GM12892 (cell line): ENCODE results near the gene SLC23A3. TPM values are rescaled to one million over a fixed set of nuclear protein-coding genes. Genes with fewer than 3 reads are reported as not detected.

Experiments used
- DNase-seq: peaks from one replicate; pipeline ENCODE4 v3.0.0; 2011; ENCODE audit not compliant: insufficient read length
- FAIRE-seq: peaks from 2 replicates; lab custom pipeline; 2011; peaks lifted over from hg19 to GRCh38; lab: Jason Lieb, UNC
- POLR2A ChIP-seq: IDR thresholded peaks from 2 replicates; pipeline ENCODE4 v1.6.1; 2011; ENCODE audit warnings: low read depth, low read length, control low read depth
- POLR2AphosphoS5 ChIP-seq: IDR thresholded peaks from 2 replicates; pipeline ENCODE4 v1.6.1; 2011; ENCODE audit warnings: low read depth, low read length, control low read depth
- TAF1 ChIP-seq: IDR thresholded peaks from 2 replicates; pipeline ENCODE4 v1.6.1; 2011; ENCODE audit warnings: low read depth, mild to moderate bottlenecking, control low read depth, low read length, borderline replicate concordance
- polyA plus RNA-seq: library from polyadenylated mRNA; unstranded; fragments of >200 nt; gene quantifications from one replicate; pipeline ENCODE4 v1.2.1, GENCODE V29; 2012; ENCODE audit warnings: missing spikeins, inconsistent platforms; ENCODE audit not compliant: missing spikeins

Gene SLC23A3, protein sequence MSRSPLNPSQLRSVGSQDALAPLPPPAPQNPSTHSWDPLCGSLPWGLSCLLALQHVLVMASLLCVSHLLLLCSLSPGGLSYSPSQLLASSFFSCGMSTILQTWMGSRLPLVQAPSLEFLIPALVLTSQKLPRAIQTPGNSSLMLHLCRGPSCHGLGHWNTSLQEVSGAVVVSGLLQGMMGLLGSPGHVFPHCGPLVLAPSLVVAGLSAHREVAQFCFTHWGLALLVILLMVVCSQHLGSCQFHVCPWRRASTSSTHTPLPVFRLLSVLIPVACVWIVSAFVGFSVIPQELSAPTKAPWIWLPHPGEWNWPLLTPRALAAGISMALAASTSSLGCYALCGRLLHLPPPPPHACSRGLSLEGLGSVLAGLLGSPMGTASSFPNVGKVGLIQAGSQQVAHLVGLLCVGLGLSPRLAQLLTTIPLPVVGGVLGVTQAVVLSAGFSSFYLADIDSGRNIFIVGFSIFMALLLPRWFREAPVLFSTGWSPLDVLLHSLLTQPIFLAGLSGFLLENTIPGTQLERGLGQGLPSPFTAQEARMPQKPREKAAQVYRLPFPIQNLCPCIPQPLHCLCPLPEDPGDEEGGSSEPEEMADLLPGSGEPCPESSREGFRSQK
- polyA plus RNA-seq, result 0.68 TPM

DNA sequence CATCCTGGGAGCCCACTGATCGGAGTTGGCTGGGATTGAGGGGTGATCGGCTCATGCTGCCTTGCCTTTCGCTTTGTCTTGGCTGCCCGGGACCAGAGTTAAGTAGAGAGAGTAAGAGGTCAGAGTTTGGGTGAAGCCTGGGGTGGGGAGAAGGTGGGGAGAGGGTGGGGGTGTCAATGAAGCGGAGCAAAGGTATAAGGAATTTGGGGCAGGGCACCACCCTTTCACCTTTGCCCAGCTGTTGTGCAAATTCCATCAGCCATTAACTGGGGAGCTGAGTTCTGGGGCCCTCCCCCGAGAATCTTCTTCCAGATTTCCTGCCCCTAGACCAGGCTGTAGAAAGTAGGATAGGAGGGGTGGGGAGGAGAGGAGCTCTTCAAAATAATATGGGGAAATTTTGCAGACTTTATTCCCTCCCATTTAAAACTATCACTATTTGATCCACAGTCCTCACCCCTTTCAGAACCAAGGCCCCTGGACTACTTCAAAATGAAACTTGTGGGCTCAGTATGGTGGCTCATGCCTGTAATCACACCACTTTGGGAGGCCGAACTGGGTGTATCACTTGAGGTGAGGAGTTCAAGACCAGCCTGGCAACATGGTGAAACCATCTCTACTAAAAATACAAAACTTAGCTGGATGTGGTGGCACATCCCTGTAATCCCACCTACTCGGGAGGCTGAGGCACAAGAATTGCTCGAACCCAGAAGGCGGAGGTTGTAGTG, at the start of gene SLC23A3:
TSS of gene SLC23A3 (minus strand) at position 100 of the 725 bp plus-strand sequence. CDS start at position 55, 45 bp downstream.
- DNase-seq (no peak), FAIRE-seq (peak; percentile 38)

DNA sequence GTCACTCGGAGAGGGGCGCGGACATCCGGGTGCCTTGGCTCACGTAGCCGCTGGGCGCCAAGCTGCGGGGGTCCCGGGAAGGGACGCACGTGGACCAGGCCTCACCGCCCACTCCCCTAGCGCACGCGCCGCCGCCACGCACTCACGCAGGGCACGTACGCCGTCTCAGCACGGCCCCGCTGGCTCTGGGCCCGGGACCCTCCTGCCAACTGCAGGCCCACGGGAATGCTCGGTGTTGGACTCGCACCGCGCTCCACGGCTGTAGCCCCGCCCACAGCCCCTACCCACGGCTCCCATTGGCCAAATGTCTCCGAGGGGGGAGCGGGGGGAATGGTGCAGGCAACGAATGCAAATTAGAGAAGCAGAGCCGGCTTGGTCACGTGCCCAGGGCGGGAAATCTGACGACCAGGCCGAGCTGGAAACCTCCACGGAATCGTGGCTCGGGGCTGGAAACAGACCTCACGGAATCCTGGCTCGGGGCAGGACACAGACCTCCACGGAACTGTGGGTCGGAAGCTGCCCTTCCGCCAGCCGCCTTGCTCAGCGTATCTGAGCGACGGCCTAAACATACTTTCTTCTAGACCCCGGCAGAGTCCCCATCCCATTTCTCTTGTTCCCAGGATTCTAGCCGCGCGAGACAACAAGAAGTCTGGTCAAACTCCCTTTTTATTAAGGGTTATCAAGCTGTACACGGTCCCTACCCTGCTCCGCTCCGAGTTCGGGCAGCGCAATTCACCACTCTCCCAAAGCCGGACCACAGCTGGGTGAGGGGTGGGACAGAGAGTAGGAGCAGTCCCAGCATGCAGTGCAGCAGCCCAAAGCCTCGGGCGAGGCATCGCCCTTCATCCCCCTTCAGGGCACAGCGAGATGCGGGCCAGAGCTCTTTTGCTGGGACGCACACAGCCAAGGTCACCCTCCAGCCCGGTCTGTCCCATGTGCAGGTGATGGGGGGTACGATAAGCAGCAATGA, 49.2 kb upstream of the SLC23A3 start, which contains the start of gene ABCB6:
TSS of gene ABCB6 (minus strand) at position 227 of the 970 bp plus-strand sequence. CDS start 285 bp downstream, outside the sequence.
- TF ChIP-seq TAF1 (peak; percentile 68), POLR2AphosphoS5 (peak; percentile 87), POLR2A (peak; percentile 91)
- FAIRE-seq (peak; percentile 97), DNase-seq (peak; percentile 98)

More for the DNA sequence above, at the start of gene SLC23A3:
- TF ChIP-seq POLR2A, result no peak

DNA sequence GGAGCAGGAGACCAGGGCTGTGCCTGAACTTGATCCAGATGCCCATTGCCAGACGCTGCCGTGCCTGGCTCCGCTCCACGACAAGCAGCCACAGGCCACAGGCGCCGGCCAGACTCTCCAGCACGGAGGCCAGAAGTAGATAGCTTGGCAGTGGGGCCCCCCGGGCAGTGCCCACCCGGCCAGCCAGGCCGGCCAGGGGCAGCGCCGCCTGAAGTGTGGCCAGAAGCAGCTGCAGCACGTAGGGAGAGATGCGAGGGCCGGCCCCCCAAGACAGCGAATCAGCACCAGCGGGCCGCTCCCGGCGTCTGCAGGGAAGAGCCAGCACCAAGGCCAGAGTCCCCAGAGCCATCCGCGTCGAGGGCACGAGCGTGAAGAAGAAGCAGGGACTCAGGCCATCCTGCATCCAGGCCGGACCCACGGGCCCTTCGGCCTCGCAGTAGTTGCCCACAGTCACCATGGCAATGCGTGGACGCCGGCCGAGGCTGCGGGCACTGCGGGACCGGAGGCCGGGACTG, 48.4 kb upstream of the SLC23A3 start:
- no peak for DNase-seq
- no peak for FAIRE-seq
- no peak for TF ChIP-seq POLR2A
- TF ChIP-seq TAF1, result no peak
- TF ChIP-seq POLR2AphosphoS5, result no peak

DNA sequence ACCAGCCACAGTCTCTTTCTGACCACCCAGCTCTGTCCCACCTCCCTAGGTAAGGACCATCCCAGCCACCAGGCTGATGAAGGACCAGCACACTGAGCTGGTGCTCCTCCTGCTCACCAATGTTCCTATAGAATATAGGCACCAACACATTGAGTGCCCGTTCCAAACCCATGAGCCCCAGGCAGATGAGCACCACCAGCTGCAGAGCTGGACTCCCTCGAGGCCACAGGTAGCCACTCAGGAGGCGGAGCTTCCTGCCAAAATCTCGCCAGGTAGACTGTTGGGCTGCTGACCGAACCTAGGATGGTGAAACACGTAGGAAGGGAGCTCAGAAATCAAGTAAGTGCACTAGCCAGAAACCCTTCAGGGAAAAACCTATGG, 46.7 kb upstream of the SLC23A3 start:
- FAIRE-seq (no peak), DNase-seq (no peak)
- TF ChIP-seq POLR2A (no peak), POLR2AphosphoS5 (no peak)

DNA sequence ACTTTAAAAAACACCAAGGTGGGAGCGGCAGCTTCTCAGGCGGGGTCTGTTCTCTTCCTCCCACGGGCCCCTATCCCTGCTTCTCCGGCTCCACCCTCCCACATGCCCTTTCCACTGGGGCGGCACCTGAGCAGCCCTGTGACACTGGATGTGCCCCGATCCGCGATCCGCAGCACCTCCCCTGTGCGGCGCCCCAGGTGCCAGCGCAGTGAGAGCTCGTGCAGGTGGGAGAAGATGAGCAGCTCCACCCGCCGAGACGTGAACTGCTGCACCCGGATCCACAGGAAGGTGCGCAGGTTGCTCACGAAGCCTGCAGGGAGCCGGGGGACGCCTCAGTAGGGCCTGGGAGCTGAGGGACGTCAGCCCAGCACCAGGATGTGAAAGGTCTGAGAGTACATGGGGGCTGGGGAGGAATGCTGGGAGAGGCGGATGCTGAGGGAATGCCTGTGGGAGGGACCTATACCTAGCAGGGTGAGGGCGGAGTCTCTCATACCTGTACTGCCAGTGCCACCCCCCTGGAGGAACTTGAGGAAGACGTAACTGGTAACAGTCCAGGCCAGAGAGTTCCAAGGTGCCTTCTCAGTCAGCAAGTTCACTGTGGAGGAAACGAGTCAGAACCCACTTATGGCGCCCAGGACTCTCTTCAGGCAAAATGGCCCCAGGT, 46.2 kb upstream of the SLC23A3 start:
- no peak for TF ChIP-seq TAF1
- TF ChIP-seq POLR2A, result no peak
- no peak for TF ChIP-seq POLR2AphosphoS5
- FAIRE-seq (no peak), DNase-seq (no peak)

DNA sequence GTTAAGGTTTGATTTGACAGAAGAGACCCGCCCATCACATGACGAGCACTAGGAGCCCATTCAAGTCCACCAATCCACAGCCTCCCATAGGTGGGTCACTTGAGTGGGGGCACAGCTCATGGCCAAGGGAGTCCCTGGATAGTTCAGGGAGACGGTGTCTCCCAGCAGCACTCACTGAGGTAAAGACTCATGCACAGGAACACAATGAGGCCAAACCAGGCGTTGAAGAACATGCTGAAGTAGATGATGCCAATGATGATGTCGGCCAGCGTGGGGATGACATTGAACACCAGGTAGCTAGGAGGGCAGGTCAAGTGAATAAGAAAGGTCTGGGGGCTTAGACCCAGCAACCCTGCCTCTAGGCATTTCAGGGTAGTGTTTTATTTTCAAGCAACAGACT, 45.0 kb upstream of the SLC23A3 start:
- TF ChIP-seq POLR2A (no peak), TAF1 (no peak), POLR2AphosphoS5 (no peak)
- no peak for FAIRE-seq

DNA sequence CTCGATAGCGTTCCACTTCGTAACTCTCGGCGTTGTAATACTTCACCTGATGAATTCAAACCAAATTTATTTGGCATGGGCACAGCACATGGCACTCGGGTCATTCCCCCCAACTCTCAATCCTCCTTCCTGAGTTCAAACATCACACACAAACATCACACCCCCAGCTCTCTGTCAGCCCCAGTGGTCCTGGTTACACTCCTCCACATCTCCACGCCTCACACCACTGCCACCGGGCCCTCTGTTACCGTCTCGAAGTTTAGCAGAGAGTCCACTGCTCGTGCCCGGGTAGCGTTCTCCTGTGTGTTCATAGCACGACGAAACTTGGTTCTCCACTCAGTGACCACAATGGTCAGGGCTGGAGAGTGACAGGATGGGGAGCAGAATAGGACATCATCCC, 44.3 kb upstream of the SLC23A3 start:
- DNase-seq (no peak), FAIRE-seq (no peak)
- TF ChIP-seq TAF1, result no peak
- no peak for TF ChIP-seq POLR2AphosphoS5
- no peak for TF ChIP-seq POLR2A

More for the DNA sequence above, 45.0 kb upstream of the SLC23A3 start:
- DNase-seq, result no peak

DNA sequence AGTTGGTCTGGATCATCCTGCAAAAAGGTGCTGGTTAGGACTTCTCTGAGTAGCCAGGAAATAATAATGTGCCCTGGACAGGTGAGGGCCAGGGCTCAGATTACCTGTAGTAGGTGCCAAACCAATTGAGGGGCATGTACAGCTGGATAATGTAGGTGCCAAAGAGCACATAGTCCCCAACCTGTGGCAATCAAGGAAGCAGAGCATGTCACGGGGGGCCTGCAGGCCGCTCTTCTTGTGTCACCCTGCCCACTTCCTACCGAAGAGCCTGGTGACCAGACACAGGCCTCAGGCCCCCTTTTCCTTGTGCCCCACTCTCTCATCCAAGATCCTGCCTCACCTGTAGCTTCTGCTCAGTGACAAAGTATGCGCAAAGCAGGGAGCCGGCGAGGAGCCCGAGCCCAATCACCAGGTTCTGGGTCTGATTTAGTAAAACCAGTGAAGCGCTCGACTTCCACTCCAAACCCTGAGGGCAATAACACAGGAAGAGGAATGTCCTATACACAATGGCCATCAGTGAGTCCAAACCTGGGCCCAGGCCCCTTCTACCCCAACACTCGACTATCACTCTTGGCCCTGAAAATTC, 43.8 kb upstream of the SLC23A3 start:
- no peak for FAIRE-seq
- TF ChIP-seq TAF1 (no peak), POLR2AphosphoS5 (no peak), POLR2A (no peak)

DNA sequence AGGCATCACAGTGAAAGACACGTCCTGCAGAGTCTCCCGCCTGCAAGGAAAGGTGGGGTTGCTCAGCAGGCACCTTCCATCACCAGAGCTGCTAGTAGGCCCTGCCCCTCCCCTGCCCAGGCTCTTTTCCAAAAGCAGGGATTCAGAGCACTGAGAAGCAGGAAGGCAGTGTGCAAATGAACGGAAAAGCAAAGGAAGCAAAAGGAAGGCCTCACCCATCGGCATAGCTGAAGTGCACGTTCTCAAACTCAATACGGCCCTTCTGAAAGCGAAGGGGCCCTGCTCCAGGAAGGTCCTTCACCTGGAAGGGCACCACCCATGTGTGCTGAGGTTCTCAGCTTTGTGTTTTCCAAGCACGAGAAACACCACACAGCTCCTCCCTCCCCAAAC, 43.2 kb upstream of the SLC23A3 start:
- FAIRE-seq (no peak), DNase-seq (no peak)
- TF ChIP-seq POLR2A, result no peak
- no peak for TF ChIP-seq POLR2AphosphoS5
- TF ChIP-seq TAF1, result no peak

More for the DNA sequence above, 43.8 kb upstream of the SLC23A3 start:
- DNase-seq, result no peak

DNA sequence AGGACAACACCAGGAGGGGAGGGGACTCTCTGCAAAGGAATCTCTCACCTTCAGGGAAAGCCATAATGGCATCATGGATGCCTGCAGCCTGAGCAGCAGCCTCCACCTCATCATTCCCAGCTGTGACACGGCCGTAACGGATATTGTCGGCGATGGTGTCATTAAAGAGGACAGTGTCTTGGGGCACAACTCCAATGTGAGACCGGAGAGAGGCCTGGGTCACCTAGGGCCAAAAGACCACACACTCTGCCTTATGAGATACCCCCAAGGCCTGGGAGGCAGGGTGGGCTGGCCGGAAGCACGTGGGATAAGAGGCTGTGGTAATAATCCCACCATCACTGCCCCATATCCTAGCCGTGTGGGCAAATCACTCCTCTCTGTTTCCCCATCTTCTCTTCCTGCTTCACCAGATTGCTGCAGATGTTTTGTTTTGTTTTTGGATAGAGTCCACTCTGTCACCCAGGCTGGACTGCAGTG, 41.1 kb upstream of the SLC23A3 start:
- FAIRE-seq, result no peak
- no peak for DNase-seq
- no peak for TF ChIP-seq TAF1
- no peak for TF ChIP-seq POLR2AphosphoS5
- TF ChIP-seq POLR2A, result peak; percentile 23; the same call in 1 of the 2 replicates
